ENCODE measurements around the gene NBL1. TPM values are rescaled to one million over a fixed set of nuclear protein-coding genes. Genes with fewer than 3 reads are reported as not detected.

Gene NBL1
- total RNA-seq, 1 donor: 61.3 TPM

- H3K4me3 ChIP-seq (ENCODE audit: low read depth, low read length): no peak overlapping the region
- no peak for TF ChIP-seq CTCF (IDR thresholded peaks at IDR 0.05; ENCODE audit: insufficient read depth, low read depth, low read length)
- DNase-seq (ENCODE audit: low read depth): peak; percentile 83
Measured at GRCh38 chr1:19639999-19640362, 4.1 kb upstream of the NBL1 start.

GRCh38 chr1:19640363-19641316 lies 3.5 kb upstream of the NBL1 start:
- TF ChIP-seq CTCF (IDR thresholded peaks at IDR 0.05; ENCODE audit: insufficient read depth, low read depth, low read length): no peak
- peak; percentile 59 for DNase-seq (ENCODE audit: low read depth)
- no peak overlapping the region for H3K4me3 ChIP-seq (ENCODE audit: low read depth, low read length)

GRCh38 chr1:19643121-19643520 lies 990 bp upstream of the NBL1 start:
- peak; percentile 35 for DNase-seq (ENCODE audit: low read depth)
- no peak overlapping the region for H3K4me3 ChIP-seq (ENCODE audit: low read depth, low read length)
- TF ChIP-seq CTCF (IDR thresholded peaks at IDR 0.05; ENCODE audit: insufficient read depth, low read depth, low read length): peak; percentile 20

GRCh38 chr1:19644395-19644680 lies 227 bp downstream of the NBL1 start:
- H3K4me3 ChIP-seq (ENCODE audit: low read depth, low read length): peak overlapping the region; percentile 86
- DNase-seq (ENCODE audit: low read depth): no peak

GRCh38 chr1:19644681-19645410 lies 735 bp downstream of the NBL1 start:
- TF ChIP-seq CTCF (IDR thresholded peaks at IDR 0.05; ENCODE audit: insufficient read depth, low read depth, low read length): no peak
- H3K4me3 ChIP-seq (ENCODE audit: low read depth, low read length): peak overlapping the region; percentile 86
- DNase-seq (ENCODE audit: low read depth): peak; percentile 26

More at GRCh38 chr1:19644395-19644680, 227 bp downstream of the NBL1 start:
- no peak for TF ChIP-seq CTCF (IDR thresholded peaks at IDR 0.05; ENCODE audit: insufficient read depth, low read depth, low read length)

GRCh38 chr1:19645411-19646251 lies 1.5 kb downstream of the NBL1 start:
- DNase-seq (ENCODE audit: low read depth): no peak
- H3K4me3 ChIP-seq (ENCODE audit: low read depth, low read length): peak overlapping the region; percentile 86
- no peak for TF ChIP-seq CTCF (IDR thresholded peaks at IDR 0.05; ENCODE audit: insufficient read depth, low read depth, low read length)
